ENCODE results near the gene PEX11G.

The PEX11G gene

DNA sequence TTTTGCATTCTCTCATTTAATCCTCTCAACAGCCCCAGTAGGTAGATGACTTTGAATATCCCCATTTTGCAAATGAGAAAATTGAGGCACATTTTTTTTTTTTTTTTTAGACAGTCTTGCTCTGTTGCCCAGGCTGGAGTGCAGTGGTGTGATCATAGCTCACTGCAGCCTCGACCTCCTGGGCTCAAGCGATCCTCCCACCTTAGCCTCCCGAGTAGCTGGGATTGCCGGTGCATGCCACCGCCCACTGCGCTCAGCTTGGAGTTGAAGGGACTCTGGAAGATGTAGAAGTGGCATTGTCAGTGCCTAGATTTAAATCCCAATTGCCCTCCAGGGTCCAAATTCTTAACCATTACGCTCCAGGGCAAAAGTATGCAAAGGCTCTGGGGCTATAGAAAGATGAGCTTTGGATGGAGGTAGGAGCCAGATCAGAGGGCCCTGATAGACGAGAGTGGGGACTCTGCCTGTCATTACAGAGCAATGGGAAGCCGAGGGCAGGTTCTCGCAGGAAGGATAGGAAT lies 32.8 kb upstream of the PEX11G start:
- DNase-seq = no peak

DNA sequence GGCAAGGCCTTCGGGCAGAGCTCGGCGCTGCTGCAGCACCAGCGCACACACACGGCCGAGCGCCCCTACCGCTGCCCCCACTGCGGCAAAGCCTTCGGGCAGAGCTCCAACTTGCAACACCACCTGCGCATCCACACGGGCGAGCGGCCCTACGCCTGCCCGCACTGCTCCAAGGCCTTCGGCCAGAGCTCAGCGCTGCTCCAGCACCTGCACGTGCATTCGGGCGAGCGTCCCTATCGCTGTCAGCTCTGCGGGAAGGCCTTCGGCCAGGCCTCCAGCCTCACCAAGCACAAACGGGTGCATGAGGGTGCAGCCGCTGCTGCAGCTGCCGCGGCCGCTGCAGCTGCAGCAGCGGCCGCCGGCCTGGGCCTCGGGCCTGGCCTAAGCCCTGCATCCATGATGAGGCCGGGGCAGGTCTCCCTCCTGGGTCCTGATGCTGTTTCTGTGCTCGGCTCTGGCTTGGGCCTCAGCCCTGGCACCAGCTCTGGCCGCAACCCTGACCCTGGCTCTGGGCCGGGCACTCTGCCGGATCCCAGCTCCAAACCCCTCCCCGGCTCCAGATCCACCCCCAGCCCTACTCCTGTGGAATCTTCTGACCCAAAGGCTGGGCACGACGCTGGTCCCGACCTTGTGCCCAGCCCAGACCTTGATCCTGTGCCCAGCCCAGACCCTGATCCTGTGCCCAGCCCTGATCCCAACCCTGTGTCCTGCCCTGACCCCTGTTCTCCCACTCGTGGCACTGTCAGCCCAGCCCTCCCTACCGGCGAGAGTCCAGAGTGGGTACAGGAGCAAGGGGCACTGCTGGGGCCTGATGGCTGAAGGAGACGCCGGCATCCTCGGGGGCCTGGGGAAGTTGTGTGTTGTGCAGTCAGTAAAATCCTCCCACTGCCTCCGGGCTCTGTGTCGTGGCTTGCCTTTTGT lies 31.6 kb upstream of the PEX11G start:
- DNase-seq = no peak

- DNase-seq = no peak
Measured at GRCh38 chr19:7519361-7520130, 30.7 kb upstream of the PEX11G start.

DNA sequence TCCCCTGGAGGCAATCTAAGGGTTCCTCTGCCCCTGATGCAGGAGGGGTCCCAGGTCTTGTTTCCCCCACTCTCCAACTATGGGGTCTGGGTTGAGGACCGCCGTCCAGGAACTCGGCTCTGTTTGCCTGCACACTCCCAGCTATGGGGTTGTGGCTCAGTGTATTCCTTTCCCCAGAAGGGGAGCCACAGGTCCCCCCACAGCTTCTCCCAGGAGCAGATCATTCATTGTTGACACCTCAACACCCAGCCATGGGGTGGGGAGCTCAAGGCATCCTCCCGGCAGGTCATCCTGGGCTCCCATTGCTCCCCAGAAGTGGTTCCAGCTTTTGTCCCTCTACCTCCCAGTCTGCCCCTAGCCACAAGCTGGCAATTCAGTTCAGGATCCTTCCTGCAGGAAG lies 28.0 kb upstream of the PEX11G start:
- no peak for DNase-seq

GRCh38 chr19:7516333-7516732 lies 27.5 kb upstream of the PEX11G start:
- DNase-seq = no peak

- DNase-seq = peak; percentile 22
Measured at GRCh38 chr19:7515645-7516151, 26.9 kb upstream of the PEX11G start, which contains the start of gene ZNF358. Gene ZNF358 (plus strand): TSS chr19:7516103. CDS start chr19:7519243, 3,140 bp downstream.

DNA sequence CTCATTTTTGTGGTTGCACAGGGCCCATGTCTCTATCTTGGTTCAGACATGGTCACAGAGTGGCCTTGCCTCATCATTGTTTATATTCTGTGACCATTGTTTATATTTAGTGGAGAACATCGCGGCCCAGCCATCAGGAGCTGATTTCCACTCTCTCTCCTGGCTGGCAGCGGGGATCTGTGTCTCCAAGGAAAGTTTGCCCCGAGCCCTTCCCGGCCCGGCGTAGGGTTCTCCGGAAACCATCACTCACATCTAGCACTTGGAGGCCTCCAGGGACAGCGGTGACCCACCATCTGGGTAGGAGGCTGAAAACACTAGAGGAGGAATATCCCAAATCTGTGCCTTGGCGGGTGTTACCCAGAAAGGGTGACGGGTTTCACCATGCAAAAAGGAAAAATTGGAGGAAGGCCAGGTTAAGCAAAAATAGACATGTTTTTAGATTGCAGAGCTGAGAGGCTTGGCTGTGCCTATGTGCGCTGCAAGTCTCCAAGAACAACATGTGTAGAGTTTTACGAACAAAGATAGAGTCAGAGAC lies 26.3 kb upstream of the PEX11G start:
- DNase-seq = no peak

- no peak for DNase-seq
Measured at GRCh38 chr19:7513809-7514642, 25.2 kb upstream of the PEX11G start.

DNA sequence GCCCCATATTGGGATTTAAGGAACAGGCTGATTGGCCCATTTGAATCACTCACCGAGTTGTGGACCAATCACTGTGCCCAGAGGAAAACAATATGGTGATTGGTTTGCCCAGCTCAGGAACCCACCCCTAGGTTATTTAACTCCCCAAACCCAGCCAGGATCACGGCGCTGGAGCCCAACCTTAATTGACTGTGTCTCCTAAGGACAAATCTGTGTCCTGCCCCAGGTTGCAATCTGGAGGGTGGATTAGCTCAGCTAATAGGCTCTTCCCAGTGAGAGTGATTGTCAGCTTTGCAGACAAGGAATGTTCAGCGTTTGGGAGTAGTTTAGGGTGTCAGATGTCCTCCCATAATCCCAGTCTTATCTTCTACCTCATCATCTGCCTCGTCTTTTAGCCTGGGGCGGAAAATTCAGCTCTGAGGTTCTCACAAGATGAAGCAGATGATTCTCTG lies 23.6 kb upstream of the PEX11G start:
- no peak for DNase-seq

GRCh38 chr19:7509625-7510024 lies 20.8 kb upstream of the PEX11G start:
- DNase-seq = no peak

DNA sequence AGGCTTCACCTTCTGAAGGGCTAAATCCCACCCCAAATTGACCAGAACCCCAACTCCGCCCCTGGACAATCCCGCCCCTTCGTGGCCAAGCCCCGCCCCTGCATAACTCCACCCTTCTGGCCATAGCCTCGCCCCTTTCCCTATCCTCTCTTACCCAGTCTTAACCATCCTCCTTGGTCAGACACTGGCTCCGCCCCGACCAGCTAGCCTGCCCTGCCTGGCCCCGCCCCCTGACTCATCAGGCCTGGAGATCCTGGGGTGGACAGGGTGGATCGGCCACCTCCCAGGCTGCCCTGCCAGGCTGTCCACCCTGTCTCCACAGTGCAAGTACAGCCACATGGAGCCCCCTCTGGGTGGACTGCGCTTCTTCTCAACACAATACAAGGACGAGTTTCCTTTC lies 19.0 kb upstream of the PEX11G start:
- DNase-seq = no peak

GRCh38 chr19:7506385-7507328 lies 17.8 kb upstream of the PEX11G start:
- DNase-seq = peak; percentile 44

DNA sequence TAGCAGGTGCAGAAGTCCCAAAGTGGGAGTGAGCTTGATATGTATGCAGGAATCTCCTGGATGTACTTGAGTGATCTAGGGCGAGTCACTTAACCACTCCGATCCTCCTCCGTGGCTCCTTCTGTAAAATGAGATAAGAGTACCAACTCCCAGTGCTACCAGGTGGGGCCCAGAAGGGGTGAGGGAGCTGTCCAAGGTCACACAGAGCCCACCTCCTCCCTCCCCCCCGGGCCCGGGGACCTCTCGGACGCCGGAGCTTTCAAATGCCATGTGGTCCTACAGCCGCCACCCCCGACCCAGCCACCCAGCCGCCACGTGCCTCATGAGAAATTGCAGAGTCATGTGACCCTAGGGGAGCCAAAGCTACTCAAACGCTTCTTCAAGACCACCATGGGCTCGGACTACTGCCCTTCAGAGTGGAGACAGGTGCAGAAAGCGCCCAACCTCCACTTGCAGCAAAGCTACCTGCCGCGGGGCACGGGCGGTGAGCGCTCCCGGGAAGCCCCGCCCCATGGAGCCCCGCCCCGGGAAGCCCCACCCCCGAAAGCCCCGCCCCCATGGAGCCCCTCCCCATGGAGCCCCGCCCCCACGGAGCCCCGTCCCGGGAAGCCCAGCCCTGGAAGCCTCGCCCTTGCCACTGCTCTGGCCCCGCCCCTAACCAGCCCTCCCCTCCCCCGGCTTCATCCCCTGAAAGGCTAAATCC lies 17.0 kb upstream of the PEX11G start:
- peak; percentile 23 for DNase-seq

DNA sequence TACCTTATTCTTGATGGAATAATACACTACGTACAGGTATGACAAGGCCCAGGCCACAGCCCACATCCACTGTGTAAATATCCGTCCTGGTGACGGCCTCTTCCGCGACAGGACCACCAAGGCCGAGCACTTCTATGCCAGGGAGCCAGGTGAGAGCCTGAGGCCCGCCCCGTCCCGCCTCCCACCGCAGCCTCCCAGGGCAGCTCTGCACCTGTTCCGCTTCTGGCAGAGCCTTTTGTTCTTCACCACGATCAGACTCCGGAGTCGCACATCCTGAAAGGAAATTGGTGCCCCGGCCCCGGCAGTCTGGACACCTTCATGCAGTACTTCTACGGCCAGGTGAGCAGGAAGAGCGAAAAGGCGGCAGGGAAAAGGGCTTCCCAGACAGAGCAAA lies 16.4 kb upstream of the PEX11G start:
- DNase-seq = no peak

GRCh38 chr19:7504684-7505083 lies 15.8 kb upstream of the PEX11G start:
- no peak for DNase-seq

GRCh38 chr19:7502552-7502951 lies 13.7 kb upstream of the PEX11G start:
- DNase-seq = no peak

DNA sequence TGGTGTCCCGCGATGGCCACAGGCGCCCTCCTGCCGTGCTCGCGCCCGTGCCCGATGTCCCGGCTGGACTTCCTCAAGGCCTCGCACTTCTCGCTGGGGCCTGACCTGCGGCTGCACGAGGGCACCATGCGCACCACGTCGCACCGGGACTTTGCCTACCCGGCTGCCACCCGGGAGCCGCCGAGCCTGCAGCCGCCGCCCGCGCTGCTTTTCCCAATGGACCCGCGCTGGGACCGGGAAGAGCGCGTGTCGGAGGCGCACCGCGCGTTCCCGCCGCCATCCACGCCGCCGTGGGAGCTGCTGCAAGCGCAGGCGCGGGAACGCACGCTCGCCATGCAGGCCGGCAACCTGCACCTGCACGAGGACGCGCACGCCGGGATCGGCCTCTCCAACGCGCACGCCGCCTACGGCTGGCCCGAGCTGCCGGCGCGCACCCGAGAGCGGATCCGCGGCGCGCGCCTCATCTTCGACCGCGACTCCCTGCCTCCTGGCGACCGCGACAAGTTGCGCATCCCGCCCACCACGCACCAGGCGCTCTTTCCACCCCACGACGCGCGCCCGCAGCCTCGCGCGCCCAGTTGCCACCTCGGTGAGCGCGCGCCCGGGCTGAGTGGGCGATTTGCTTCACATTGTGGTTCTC lies 12.1 kb upstream of the PEX11G start:
- no peak for DNase-seq

DNA sequence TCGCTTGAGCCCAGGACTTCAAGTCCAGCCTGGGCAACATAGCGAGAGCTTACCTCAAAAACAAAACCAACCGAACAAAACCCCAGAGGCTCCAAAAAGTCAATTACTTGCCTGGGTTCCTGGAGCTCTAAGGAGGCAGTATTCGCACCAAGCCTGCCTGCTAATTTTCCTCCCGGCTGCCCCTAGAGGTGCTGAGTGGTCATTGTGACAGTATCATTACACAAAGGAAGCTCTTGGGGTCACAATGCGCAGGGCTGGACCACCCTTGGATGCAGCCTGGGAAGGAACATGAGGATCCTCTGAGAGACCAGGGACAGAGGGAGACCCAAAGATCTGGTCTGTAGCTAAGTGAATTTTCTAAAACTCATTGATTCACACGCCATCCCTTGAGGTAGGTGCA lies 8.5 kb upstream of the PEX11G start:
- no peak for DNase-seq

GRCh38 chr19:7494416-7495098 lies 5.7 kb upstream of the PEX11G start:
- DNase-seq = no peak
